ENCODE measurements around the gene KIF26B. TPM values are rescaled to one million over a fixed set of nuclear protein-coding genes. Genes with fewer than 3 reads are reported as not detected.
"Not testable (repeated sequence)": the region's sequence is repeated elsewhere in the genome, so short reads cannot be mapped to it uniquely, and the experiment has no call there.

The KIF26B gene
- polyA plus RNA-seq, 5 donors: 3.5 to 8.5 (median 5.1) TPM

- DNase-seq: not testable (repeated sequence)
These were observed 201.3 kb downstream of the KIF26B start for GRCh38 chr1:245355851-245356630.

GRCh38 chr1:245356891-245357585 lies 202.3 kb downstream of the KIF26B start:
- DNase-seq: no peak

- DNase-seq: not testable (repeated sequence)
These were observed 204.4 kb downstream of the KIF26B start for GRCh38 chr1:245359101-245359680.

- no peak for DNase-seq
These were observed 206.3 kb downstream of the KIF26B start for GRCh38 chr1:245361065-245361464.

- DNase-seq: no peak
These were observed 207.2 kb downstream of the KIF26B start for GRCh38 chr1:245361951-245362350.

- peak; percentile 12 to 14 for DNase-seq
These were observed 208.8 kb downstream of the KIF26B start for GRCh38 chr1:245363461-245364200.

GRCh38 chr1:245365095-245366020 lies 210.6 kb downstream of the KIF26B start:
- DNase-seq: no peak

- DNase-seq: no peak
These were observed 212.1 kb downstream of the KIF26B start for GRCh38 chr1:245366886-245367285.

GRCh38 chr1:245370175-245370825 lies 215.5 kb downstream of the KIF26B start:
- DNase-seq: no peak

- no peak for DNase-seq
These were observed 216.3 kb downstream of the KIF26B start for GRCh38 chr1:245370905-245371581.

- DNase-seq: no peak
These were observed 218.3 kb downstream of the KIF26B start for GRCh38 chr1:245373131-245373530.

- no peak for DNase-seq
These were observed 221.1 kb downstream of the KIF26B start for GRCh38 chr1:245375789-245376460.

GRCh38 chr1:245377854-245378253 lies 223.1 kb downstream of the KIF26B start:
- DNase-seq: no peak

- DNase-seq: no peak
These were observed 223.5 kb downstream of the KIF26B start for GRCh38 chr1:245378311-245378722.

- no peak for DNase-seq
These were observed 224.0 kb downstream of the KIF26B start for GRCh38 chr1:245378745-245379144.

- DNase-seq: peak in 1 of 2 donors; percentile 29
These were observed 226.2 kb downstream of the KIF26B start for GRCh38 chr1:245380790-245381535.

- DNase-seq: no peak
These were observed 228.2 kb downstream of the KIF26B start for GRCh38 chr1:245382981-245383380.
